ENCODE measurements around the gene DPY19L2.
"Not testable (repeated sequence)": the region's sequence is repeated elsewhere in the genome, so short reads cannot be mapped to it uniquely, and the experiment has no call there.

- not testable (repeated sequence) for TF ChIP-seq CTCF (IDR thresholded peaks at IDR 0.05); POLR2AphosphoS5 (IDR thresholded peaks at IDR 0.05; ENCODE audit: low read depth, low read length); REST (IDR thresholded peaks at IDR 0.05; ENCODE audit: insufficient read depth in 1 of 2, low read depth in 2 of 2, low read length in 1 of 2)
Observed at GRCh38 chr12:63529641-63530040, 138.7 kb downstream of the DPY19L2 start.

Measured in Panc1 (cell line).